Rectal smooth muscle tissue (tissue), 1 donor: ENCODE measurements around the gene NR1D1.
A peak's percentile ranks its signal among the peaks of the same experiment; 100 is the strongest.
"Not testable (repeated sequence)": the region's sequence is repeated elsewhere in the genome, so short reads cannot be mapped to it uniquely, and the experiment has no call there.

ENCODE experiments used
- H3K27ac ChIP-seq: one replicate; pipeline ENCODE4 v1.7.0; 2013; ENCODE audit warnings: low read depth, low read length, inconsistent platforms
- H3K27me3 ChIP-seq: one replicate; pipeline ENCODE4 v1.7.0; 2013; ENCODE audit warnings: low read length; ENCODE audit not compliant: control insufficient read depth, insufficient read depth
- H3K36me3 ChIP-seq: one replicate; pipeline ENCODE4 v1.7.0; 2013; ENCODE audit warnings: low read length; ENCODE audit not compliant: control insufficient read depth, insufficient read depth
- H3K4me1 ChIP-seq: one replicate; pipeline ENCODE4 v1.7.0; 2013; ENCODE audit warnings: low read length; ENCODE audit not compliant: control insufficient read depth, insufficient read depth
- H3K4me3 ChIP-seq: one replicate; pipeline ENCODE4 v1.7.0; 2013; ENCODE audit warnings: low read length
- H3K9ac ChIP-seq: one replicate; pipeline ENCODE4 v1.7.0; 2013; ENCODE audit warnings: low read length

The NR1D1 gene

GRCh38 chr17:40100419-40100668 is at the start of gene NR1D1:
Gene NR1D1, minus strand, starts transcription at chr17:40100589. Its CDS starts 495 bp downstream, at chr17:40100094.
- Histone ChIP-seq H3K4me3 (peak within 1 kb of the TSS; percentile 94), H3K9ac (peak within 1 kb of the TSS; percentile 82), H3K36me3 (peaks cover 16% of the 10 kb centered on the region), H3K4me1 (peaks cover 58% of the 10 kb centered on the region), H3K27ac (peak within 1 kb of the TSS; percentile 95), H3K27me3 (no peaks in the 10 kb centered on the region)

GRCh38 chr17:40148527-40148926 is 48.1 kb upstream of the NR1D1 start:
- Histone ChIP-seq H3K36me3 (peaks cover 23% of the 10 kb centered on the region), H3K4me3 (no peak overlapping the region), H3K4me1 (no peaks in the 10 kb centered on the region), H3K27me3 (no peaks in the 10 kb centered on the region), H3K9ac (no peak overlapping the region), H3K27ac (no peak overlapping the region)

GRCh38 chr17:40145476-40145875 is 45.1 kb upstream of the NR1D1 start:
- no peak overlapping the region for H3K4me3 ChIP-seq
- H3K27ac ChIP-seq: no peak overlapping the region
- H3K4me1 ChIP-seq: peaks cover 11% of the 10 kb centered on the region
- peaks cover 24% of the 10 kb centered on the region for H3K36me3 ChIP-seq
- no peaks in the 10 kb centered on the region for H3K27me3 ChIP-seq
- H3K9ac ChIP-seq: no peak overlapping the region

- not testable (repeated sequence) for H3K27ac ChIP-seq, H3K4me3 ChIP-seq, H3K27me3 ChIP-seq, H3K9ac ChIP-seq, H3K36me3 ChIP-seq
- H3K4me1 ChIP-seq: peaks cover 19% of the 10 kb centered on the region
These were observed 42.8 kb upstream of the NR1D1 start for GRCh38 chr17:40143166-40143565.

- peak overlapping the region; percentile 89 for H3K4me3 ChIP-seq
- H3K27ac ChIP-seq: peak overlapping the region; percentile 99
- peaks cover 19% of the 10 kb centered on the region for H3K4me1 ChIP-seq
- peak overlapping the region; percentile 86 for H3K9ac ChIP-seq
- H3K27me3 ChIP-seq: no peaks in the 10 kb centered on the region
- peaks cover 17% of the 10 kb centered on the region for H3K36me3 ChIP-seq
These were observed 39.2 kb upstream of the NR1D1 start for GRCh38 chr17:40139566-40140058.

- H3K27me3 ChIP-seq: no peaks in the 10 kb centered on the region
- H3K36me3 ChIP-seq: peaks cover 38% of the 10 kb centered on the region
- no peak overlapping the region for H3K9ac ChIP-seq
- no peak overlapping the region for H3K27ac ChIP-seq
- H3K4me3 ChIP-seq: no peak overlapping the region
- peaks cover 8% of the 10 kb centered on the region for H3K4me1 ChIP-seq
These were observed 35.4 kb upstream of the NR1D1 start for GRCh38 chr17:40135817-40136216.

- Histone ChIP-seq H3K36me3 (peaks cover 50% of the 10 kb centered on the region), H3K9ac (no peak overlapping the region), H3K27me3 (no peaks in the 10 kb centered on the region), H3K4me1 (peaks cover 2% of the 10 kb centered on the region), H3K27ac (no peak overlapping the region), H3K4me3 (no peak overlapping the region)
These were observed 33.8 kb upstream of the NR1D1 start for GRCh38 chr17:40134184-40134583.

GRCh38 chr17:40130352-40131042 is 30.1 kb upstream of the NR1D1 start:
- Histone ChIP-seq H3K27me3 (no peaks in the 10 kb centered on the region), H3K4me1 (no peaks in the 10 kb centered on the region), H3K9ac (no peak overlapping the region), H3K36me3 (peaks cover 53% of the 10 kb centered on the region), H3K4me3 (no peak overlapping the region), H3K27ac (no peak overlapping the region)

GRCh38 chr17:40129498-40129897 is 29.1 kb upstream of the NR1D1 start:
- peaks cover 4% of the 10 kb centered on the region for H3K4me1 ChIP-seq
- H3K27ac ChIP-seq: no peak overlapping the region
- H3K36me3 ChIP-seq: peaks cover 46% of the 10 kb centered on the region

GRCh38 chr17:40124279-40125141 is 24.1 kb upstream of the NR1D1 start:
- H3K4me3 ChIP-seq: peak overlapping the region; percentile 92
- H3K9ac ChIP-seq: no peak overlapping the region
- peak overlapping the region; percentile 60 for H3K27ac ChIP-seq
- peaks cover 9% of the 10 kb centered on the region for H3K4me1 ChIP-seq
- H3K27me3 ChIP-seq: no peaks in the 10 kb centered on the region
- H3K36me3 ChIP-seq: peaks cover 14% of the 10 kb centered on the region

More at GRCh38 chr17:40129498-40129897, 29.1 kb upstream of the NR1D1 start:
- H3K4me3 ChIP-seq: no peak overlapping the region
- no peak overlapping the region for H3K9ac ChIP-seq
- H3K27me3 ChIP-seq: no peaks in the 10 kb centered on the region

- Histone ChIP-seq H3K27me3 (no peaks in the 10 kb centered on the region), H3K4me1 (peaks cover 9% of the 10 kb centered on the region), H3K9ac (peak overlapping the region; percentile 50), H3K4me3 (peak overlapping the region; percentile 92), H3K27ac (peak overlapping the region; percentile 94), H3K36me3 (peaks cover 11% of the 10 kb centered on the region)
These were observed 23.4 kb upstream of the NR1D1 start for GRCh38 chr17:40123811-40124114.

- Histone ChIP-seq H3K36me3 (peaks cover 11% of the 10 kb centered on the region), H3K4me3 (peak overlapping the region; percentile 92), H3K4me1 (peaks cover 9% of the 10 kb centered on the region), H3K27ac (peak overlapping the region; percentile 94), H3K27me3 (no peaks in the 10 kb centered on the region), H3K9ac (peak overlapping the region; percentile 50)
These were observed 22.8 kb upstream of the NR1D1 start for GRCh38 chr17:40122999-40123810.
